Testis (tissue), 2 donors: Measurements from ENCODE around the gene GMDS.

Experiments
- CTCF ChIP-seq, 3 experiments: fragments of 450-650 bp in 2 of 3; fragments of 200-600 bp in 1 of 3; sonication (generic) in 1 of 3; IDR thresholded peaks; one replicate each; pipeline ENCODE4 v1.5.1; 2016 to 2019; ENCODE audit warnings: antibody characterized with exemption in 3 of 3, mild to moderate bottlenecking in 2 of 3, moderate library complexity in 1 of 3
- POLR2A ChIP-seq: fragments of 450-650 bp; IDR thresholded peaks from one replicate; pipeline ENCODE4 v1.6.1; 2017; ENCODE audit warnings: antibody characterized with exemption, mild to moderate bottlenecking, moderate library complexity

DNA sequence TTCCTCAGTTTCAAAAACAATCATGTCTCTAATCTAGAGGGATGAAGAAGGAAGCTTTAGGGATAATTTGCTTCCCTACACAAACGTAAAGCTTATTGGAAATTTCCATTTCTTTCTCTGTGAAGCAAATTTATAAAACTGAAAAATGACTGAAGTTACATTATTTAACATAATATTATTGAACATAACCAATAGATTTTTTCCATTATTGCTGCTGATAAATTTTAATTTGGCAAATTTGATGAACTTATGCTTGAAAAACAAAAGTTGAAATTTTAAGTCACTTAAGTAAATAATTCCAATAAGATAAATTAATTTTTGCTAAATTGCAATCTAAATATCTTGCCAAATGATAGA is 140.9 kb downstream of the GMDS start:
- TF ChIP-seq CTCF (IDR thresholded peaks at IDR 0.05): no peak
- no peak for TF ChIP-seq POLR2A
